ENCODE measurements around the gene IL27RA. TPM values are rescaled to one million over a fixed set of nuclear protein-coding genes. Genes with fewer than 3 reads are reported as not detected.

The IL27RA gene
- total and polyA plus RNA-seq, 4 donors = 1.0 to 2.8 (median 1.6) TPM

GRCh38 chr19:14080887-14081796 is 49.6 kb downstream of the IL27RA start:
- Histone ChIP-seq H3K4me1 (ENCODE audit: control insufficient read depth in 4 of 4, insufficient read depth in 4 of 4, low read length in 3 of 4) (peaks cover 8 to 28% (median 17%) of the 10 kb centered on the region in 4 donors), H3K27me3 (ENCODE audit: control insufficient read depth in 4 of 4, insufficient read depth in 4 of 4, low read length in 3 of 4) (no peaks in the 10 kb centered on the region), H3K9ac (ENCODE audit: low read depth in 1 of 2, low read length in 2 of 2) (peak overlapping the region; percentile 91 to 95), H3K4me3 (ENCODE audit: low read depth in 1 of 3, low read length in 3 of 3) (peak overlapping the region; percentile 84 to 93 (median 91)), H3K27ac (ENCODE audit: low read depth in 1 of 2, low read length in 2 of 2) (peak overlapping the region; percentile 92 to 94), H3K9me3 (ENCODE audit: control insufficient read depth in 4 of 4, low read length in 3 of 4) (no peaks in the 10 kb centered on the region), H3K36me3 (ENCODE audit: control insufficient read depth in 4 of 4, insufficient read depth in 3 of 4, low read depth in 1 of 4, low read length in 3 of 4) (peaks cover 0 to 3% (median 0%) of the 10 kb centered on the region in 4 donors)
- TF ChIP-seq FOXA1 (IDR thresholded peaks at IDR 0.05) (peak; percentile 17), HNF4G (IDR thresholded peaks at IDR 0.05) (peak; percentile 38), TAF1 (conservative IDR thresholded peaks at IDR 0.05) (peak; percentile 77), FOXA2 (IDR thresholded peaks at IDR 0.05) (no peak), SP1 (IDR thresholded peaks at IDR 0.05) (peak; percentile 89), JUND (IDR thresholded peaks at IDR 0.05) (peak; percentile 47 to 67), YY1 (IDR thresholded peaks at IDR 0.05) (peak; percentile 83), ZBTB33 (IDR thresholded peaks at IDR 0.05) (peak; percentile 80), NR2F2 (IDR thresholded peaks at IDR 0.05) (peak; percentile 79), RXRA (IDR thresholded peaks at IDR 0.05) (peak; percentile 53 to 78), HNF4A (conservative IDR thresholded peaks at IDR 0.05) (peak; percentile 58 to 76), RAD21 (IDR thresholded peaks at IDR 0.05) (peak; percentile 20 to 22), EGR1 (IDR thresholded peaks at IDR 0.05; ENCODE audit: low read depth in 2 of 2) (peak; percentile 80 to 89), GABPA (IDR thresholded peaks at IDR 0.05 in 1 of 2, conservative IDR thresholded peaks at IDR 0.05 in 1 of 2) (peak; percentile 98)
- TF ChIP-seq, protein P1, sequence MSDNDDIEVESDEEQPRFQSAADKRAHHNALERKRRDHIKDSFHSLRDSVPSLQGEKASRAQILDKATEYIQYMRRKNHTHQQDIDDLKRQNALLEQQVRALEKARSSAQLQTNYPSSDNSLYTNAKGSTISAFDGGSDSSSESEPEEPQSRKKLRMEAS (IDR thresholded peaks at IDR 0.05) = peak; percentile 62
- TF ChIP-seq, protein P2, sequence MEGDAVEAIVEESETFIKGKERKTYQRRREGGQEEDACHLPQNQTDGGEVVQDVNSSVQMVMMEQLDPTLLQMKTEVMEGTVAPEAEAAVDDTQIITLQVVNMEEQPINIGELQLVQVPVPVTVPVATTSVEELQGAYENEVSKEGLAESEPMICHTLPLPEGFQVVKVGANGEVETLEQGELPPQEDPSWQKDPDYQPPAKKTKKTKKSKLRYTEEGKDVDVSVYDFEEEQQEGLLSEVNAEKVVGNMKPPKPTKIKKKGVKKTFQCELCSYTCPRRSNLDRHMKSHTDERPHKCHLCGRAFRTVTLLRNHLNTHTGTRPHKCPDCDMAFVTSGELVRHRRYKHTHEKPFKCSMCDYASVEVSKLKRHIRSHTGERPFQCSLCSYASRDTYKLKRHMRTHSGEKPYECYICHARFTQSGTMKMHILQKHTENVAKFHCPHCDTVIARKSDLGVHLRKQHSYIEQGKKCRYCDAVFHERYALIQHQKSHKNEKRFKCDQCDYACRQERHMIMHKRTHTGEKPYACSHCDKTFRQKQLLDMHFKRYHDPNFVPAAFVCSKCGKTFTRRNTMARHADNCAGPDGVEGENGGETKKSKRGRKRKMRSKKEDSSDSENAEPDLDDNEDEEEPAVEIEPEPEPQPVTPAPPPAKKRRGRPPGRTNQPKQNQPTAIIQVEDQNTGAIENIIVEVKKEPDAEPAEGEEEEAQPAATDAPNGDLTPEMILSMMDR (IDR thresholded peaks at IDR 0.05; ENCODE audit: low read depth, low read length, missing input control) = no peak
- TF ChIP-seq, protein P3, sequence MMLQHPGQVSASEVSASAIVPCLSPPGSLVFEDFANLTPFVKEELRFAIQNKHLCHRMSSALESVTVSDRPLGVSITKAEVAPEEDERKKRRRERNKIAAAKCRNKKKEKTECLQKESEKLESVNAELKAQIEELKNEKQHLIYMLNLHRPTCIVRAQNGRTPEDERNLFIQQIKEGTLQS (IDR thresholded peaks at IDR 0.05) = peak; percentile 58
- TF ChIP-seq, protein P4, sequence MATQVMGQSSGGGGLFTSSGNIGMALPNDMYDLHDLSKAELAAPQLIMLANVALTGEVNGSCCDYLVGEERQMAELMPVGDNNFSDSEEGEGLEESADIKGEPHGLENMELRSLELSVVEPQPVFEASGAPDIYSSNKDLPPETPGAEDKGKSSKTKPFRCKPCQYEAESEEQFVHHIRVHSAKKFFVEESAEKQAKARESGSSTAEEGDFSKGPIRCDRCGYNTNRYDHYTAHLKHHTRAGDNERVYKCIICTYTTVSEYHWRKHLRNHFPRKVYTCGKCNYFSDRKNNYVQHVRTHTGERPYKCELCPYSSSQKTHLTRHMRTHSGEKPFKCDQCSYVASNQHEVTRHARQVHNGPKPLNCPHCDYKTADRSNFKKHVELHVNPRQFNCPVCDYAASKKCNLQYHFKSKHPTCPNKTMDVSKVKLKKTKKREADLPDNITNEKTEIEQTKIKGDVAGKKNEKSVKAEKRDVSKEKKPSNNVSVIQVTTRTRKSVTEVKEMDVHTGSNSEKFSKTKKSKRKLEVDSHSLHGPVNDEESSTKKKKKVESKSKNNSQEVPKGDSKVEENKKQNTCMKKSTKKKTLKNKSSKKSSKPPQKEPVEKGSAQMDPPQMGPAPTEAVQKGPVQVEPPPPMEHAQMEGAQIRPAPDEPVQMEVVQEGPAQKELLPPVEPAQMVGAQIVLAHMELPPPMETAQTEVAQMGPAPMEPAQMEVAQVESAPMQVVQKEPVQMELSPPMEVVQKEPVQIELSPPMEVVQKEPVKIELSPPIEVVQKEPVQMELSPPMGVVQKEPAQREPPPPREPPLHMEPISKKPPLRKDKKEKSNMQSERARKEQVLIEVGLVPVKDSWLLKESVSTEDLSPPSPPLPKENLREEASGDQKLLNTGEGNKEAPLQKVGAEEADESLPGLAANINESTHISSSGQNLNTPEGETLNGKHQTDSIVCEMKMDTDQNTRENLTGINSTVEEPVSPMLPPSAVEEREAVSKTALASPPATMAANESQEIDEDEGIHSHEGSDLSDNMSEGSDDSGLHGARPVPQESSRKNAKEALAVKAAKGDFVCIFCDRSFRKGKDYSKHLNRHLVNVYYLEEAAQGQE (IDR thresholded peaks at IDR 0.05) = peak; percentile 80
- WGBS = under 1% methylated on average over 50 of the region's 50 CpGs
- peak; percentile 99 for DNase-seq (ENCODE audit: low spot score)

Data from liver (tissue), 9 donors.